GM18858 (cell line): ENCODE data around the gene HOXD10.

Experiments used
- ATAC-seq: cut with Tn5 transposase; IDR thresholded peaks from one replicate; pipeline ENCODE4 v1.9.1; 2021; ENCODE audit not compliant: unreplicated experiment

The HOXD10 gene

GRCh38 chr2:176082525-176082823 lies 34.1 kb upstream of the HOXD10 start:
- no peak for ATAC-seq

GRCh38 chr2:176082824-176083751 lies 33.5 kb upstream of the HOXD10 start:
- no peak for ATAC-seq

- no peak for ATAC-seq
Measured at GRCh38 chr2:176083796-176084261, 32.7 kb upstream of the HOXD10 start, which contains the start of gene EVX2. Gene EVX2 (minus strand): TSS chr2:176083962. CDS start chr2:176083776, 186 bp downstream.

GRCh38 chr2:176084611-176085119 lies 31.9 kb upstream of the HOXD10 start:
- ATAC-seq = no peak

GRCh38 chr2:176085120-176085788 lies 31.3 kb upstream of the HOXD10 start:
- no peak for ATAC-seq

- ATAC-seq = no peak
Measured at GRCh38 chr2:176085861-176086771, 30.5 kb upstream of the HOXD10 start.

GRCh38 chr2:176087330-176088047 lies 29.1 kb upstream of the HOXD10 start:
- ATAC-seq = no peak

GRCh38 chr2:176088048-176088936 lies 28.3 kb upstream of the HOXD10 start:
- no peak for ATAC-seq

GRCh38 chr2:176088937-176089842 lies 27.4 kb upstream of the HOXD10 start:
- no peak for ATAC-seq

- ATAC-seq = no peak
Measured at GRCh38 chr2:176089843-176090395, 26.7 kb upstream of the HOXD10 start.

- no peak for ATAC-seq
Measured at GRCh38 chr2:176090862-176091261, 25.7 kb upstream of the HOXD10 start.

- ATAC-seq = no peak
Measured at GRCh38 chr2:176091329-176092258, 25.0 kb upstream of the HOXD10 start.

- no peak for ATAC-seq
Measured at GRCh38 chr2:176092270-176093144, 24.1 kb upstream of the HOXD10 start, which contains the start of gene HOXD13. Gene HOXD13 (plus strand): TSS chr2:176092721. CDS start chr2:176092891, 170 bp downstream.

GRCh38 chr2:176093145-176093897 lies 23.3 kb upstream of the HOXD10 start:
- no peak for ATAC-seq

GRCh38 chr2:176093898-176094249 lies 22.7 kb upstream of the HOXD10 start:
- no peak for ATAC-seq
